B cell (primary cell): Measurements from ENCODE around the gene NPC2. TPM values are rescaled to one million over a fixed set of nuclear protein-coding genes. Genes with fewer than 3 reads are reported as not detected.

Experiments used
- ATAC-seq: fragments of 200-7000 bp; cut with Tn5 transposase; one replicate; pipeline ENCODE4 v1.10.0; 2021; ENCODE audit warnings: low read depth, mild to moderate bottlenecking, moderate number of reproducible peaks, moderate library complexity
- CTCF ChIA-PET: fragments of 350-600 bp; sonication (Branson Sonifier 250); formaldehyde crosslinking; loops from one replicate; lab custom pipeline; 2021; ENCODE audit warnings: antibody characterized with exemption, inconsistent platforms; lab: Charles Lee
- POLR2A ChIA-PET: fragments of 350-600 bp; sonication (Branson Sonifier 250); formaldehyde crosslinking; loops from one replicate; lab custom pipeline; 2021; ENCODE audit warnings: antibody characterized with exemption; lab: Charles Lee
- DNase-seq: peaks from one replicate; pipeline ENCODE4 v3.0.0; 2013
- H2AFZ ChIP-seq: 2 replicates; pipeline ENCODE4 v1.6.1; 2012; ENCODE audit warnings: mild to moderate bottlenecking, low read depth, low read length; ENCODE audit not compliant: insufficient read depth, poor library complexity, severe bottlenecking
- H3K27ac ChIP-seq, 2 donors: 1 replicate in 1 of 2; 2 replicates in 1 of 2; pipeline ENCODE4 v1.5.1; 2012 to 2013; ENCODE audit warnings: low read length in 2 of 2, mild to moderate bottlenecking in 2 of 2, moderate library complexity in 1 of 2
- H3K27me3 ChIP-seq, 4 experiments: fragments of 200-600 bp in 1 of 4; sonication (generic) in 1 of 4; replicated peaks in 1 of 4; 1 replicate in 2 of 4; 2 replicates in 2 of 4; pipeline versions ENCODE4 v1.6.1 to v1.7.0; 2013 to 2016; ENCODE audit warnings: low read length in 3 of 4, mild to moderate bottlenecking in 2 of 4, mixed read lengths in 1 of 4, moderate library complexity in 1 of 4; ENCODE audit not compliant: insufficient read depth in 4 of 4, control insufficient read depth in 3 of 4; ENCODE audit errors: control extremely low read depth in 1 of 4
- H3K36me3 ChIP-seq, 2 experiments: replicated peaks in 1 of 2; 1 replicate in 1 of 2; 2 replicates in 1 of 2; pipeline versions ENCODE4 v1.6.1 to v1.7.1; 2013; ENCODE audit warnings: low read length in 1 of 2; ENCODE audit not compliant: insufficient read depth in 2 of 2, control insufficient read depth in 1 of 2; ENCODE audit errors: control extremely low read depth in 1 of 2, extremely low read depth in 1 of 2
- H3K4me1 ChIP-seq, 2 donors: fragments of 200-600 bp in 1 of 2; sonication (generic) in 1 of 2; 1 replicate in 1 of 2; 2 replicates in 1 of 2; pipeline versions ENCODE4 v1.5.1 to v1.6.1; 2013 to 2017; ENCODE audit warnings: low read length in 2 of 2; ENCODE audit not compliant: control insufficient read depth in 2 of 2, insufficient read depth in 2 of 2
- H3K4me2 ChIP-seq: replicated peaks from 2 replicates; pipeline ENCODE3; 2012; ENCODE audit warnings: mild to moderate bottlenecking, low read depth, low read length; ENCODE audit not compliant: poor library complexity, severe bottlenecking
- H3K4me3 ChIP-seq, 5 experiments: fragments of 200-600 bp in 1 of 5; sonication (generic) in 1 of 5; 1 replicate in 3 of 5; 2 replicates in 2 of 5; pipeline versions ENCODE4 v1.5.1 to v1.7.0; 2011 to 2016; ENCODE audit warnings: low read length in 4 of 5, mild to moderate bottlenecking in 4 of 5, low read depth in 2 of 5, control low read depth in 1 of 5, moderate library complexity in 1 of 5; ENCODE audit not compliant: insufficient read depth in 1 of 5; ENCODE audit errors: control extremely low read depth in 1 of 5, extremely low read depth in 1 of 5
- H3K79me2 ChIP-seq: fragments of 200-600 bp; sonication (generic); one replicate; pipeline ENCODE4 v1.6.0; 2016; ENCODE audit warnings: low read length; ENCODE audit not compliant: control insufficient read depth, insufficient read depth
- H3K9ac ChIP-seq: fragments of 200-600 bp; sonication (generic); 2 replicates; pipeline ENCODE4 v1.6.1; 2017; ENCODE audit warnings: mild to moderate bottlenecking, low read length, moderate library complexity
- H3K9me3 ChIP-seq, 3 donors: one replicate each; pipeline versions ENCODE4 v1.6.1 to v1.7.1; 2013; ENCODE audit warnings: low read length in 2 of 3; ENCODE audit not compliant: control insufficient read depth in 2 of 3, insufficient read depth in 1 of 3; ENCODE audit errors: control extremely low read depth in 1 of 3
- H4K20me1 ChIP-seq: 2 replicates; pipeline ENCODE4 v1.6.0; 2012; ENCODE audit warnings: mild to moderate bottlenecking, low read length; ENCODE audit not compliant: insufficient read depth, control insufficient read depth, poor library complexity, severe bottlenecking
- H3K27ac Mint-ChIP-seq: one replicate; pipeline ENCODE4 v1.8.0; 2021; ENCODE audit warnings: mixed read lengths
- H3K27me3 Mint-ChIP-seq: one replicate; pipeline ENCODE4 v1.8.0; 2021; ENCODE audit warnings: mixed read lengths
- H3K4me1 Mint-ChIP-seq: one replicate; pipeline ENCODE4 v1.8.0; 2021; ENCODE audit warnings: mixed read lengths
- H3K4me3 Mint-ChIP-seq: one replicate; pipeline ENCODE4 v1.8.0; 2021; ENCODE audit warnings: mixed read lengths
- H3K9me3 Mint-ChIP-seq: one replicate; pipeline ENCODE4 v1.8.0; 2022; ENCODE audit warnings: mixed read lengths; ENCODE audit not compliant: insufficient read depth
- CTCF ChIP-seq: fragments of 200-600 bp; IDR thresholded peaks from one replicate; pipeline ENCODE4 v1.8.0; 2022; ENCODE audit warnings: antibody characterized with exemption, mild to moderate bottlenecking
- EZH2 ChIP-seq: IDR thresholded peaks from 2 replicates; pipeline ENCODE4 v1.6.1; 2012; ENCODE audit warnings: borderline replicate concordance, low read depth, mild to moderate bottlenecking, moderate library complexity, low read length; ENCODE audit not compliant: insufficient read depth, poor library complexity, severe bottlenecking
- WGBS: methylation state at CpG from one replicate; pipeline ENCODE4 v1.1.5; 2013; ENCODE audit warnings: missing lambda C conversion rate; ENCODE audit not compliant: insufficient coverage; 5-methylcytosine and 5-hydroxymethylcytosine counted together
- intact Hi-C: fragments of 100-400 bp; cut with micrococcal nuclease; formaldehyde crosslinking; loops from one replicate; pipeline ENCODE4 v1.10.0; 2022
- polyA plus RNA-seq: library from polyadenylated mRNA; depleted of rRNA; stranded (reverse); fragments of >200 nt; gene quantifications from 2 replicates; pipeline ENCODE4 v1.2.3, GENCODE V29; 2012
- total RNA-seq, 2 donors: library from RNA; stranded (reverse); fragments of 120-200 nt in 1 of 2; gene quantifications; 1 replicate in 1 of 2; 2 replicates in 1 of 2; pipeline versions ENCODE4 v1.2.3 to v1.2.4, GENCODE V29; 2013 to 2022

The NPC2 gene
- total and polyA plus RNA-seq, 2 donors (not counting 1 experiment from before 2014, with no cell fraction given) = 93.8 to 154 TPM

- H3K4me2 ChIP-seq = no peak overlapping the region
- no peak overlapping the region for H3K9ac ChIP-seq
- intact Hi-C loops = no loop called here
- Mint-ChIP-seq H3K4me3 (no peak overlapping the region), H3K9me3 (no peaks in the 10 kb centered on the region), H3K27me3 (peaks cover 18% of the 10 kb centered on the region), H3K27ac (no peak overlapping the region), H3K4me1 (no peaks in the 10 kb centered on the region)
- POLR2A ChIA-PET = no interaction called here
- H3K79me2 ChIP-seq = no peaks in the 10 kb centered on the region
- CTCF ChIA-PET = no interaction called here
- H3K4me3 ChIP-seq = no peak overlapping the region
- H3K27ac ChIP-seq = no peak overlapping the region
- TF ChIP-seq CTCF (no peak), EZH2 (no peak)
- no peaks in the 10 kb centered on the region for H3K9me3 ChIP-seq
- H3K4me1 ChIP-seq = no peaks in the 10 kb centered on the region
- DNase-seq (no peak), ATAC-seq (no peak)
- H3K36me3 ChIP-seq = no peaks in the 10 kb centered on the region
- H2AFZ ChIP-seq = no peak overlapping the region
- WGBS = no CpG with 5 or more reads among the region's 3 CpGs
- H3K27me3 ChIP-seq = no peaks in the 10 kb centered on the region
- no peaks in the 10 kb centered on the region for H4K20me1 ChIP-seq
These were observed 28.3 kb downstream of the NPC2 start for GRCh38 chr14:74464785-74465184.

GRCh38 chr14:74463697-74464096, 29.4 kb downstream of the NPC2 start:
- H3K9me3 Mint-ChIP-seq = no peaks in the 10 kb centered on the region
- DNase-seq (no peak), ATAC-seq (no peak)
- WGBS = 79% methylated on average over 4 of the region's 5 CpGs
- Histone ChIP-seq H3K9me3 (no peaks in the 10 kb centered on the region), H3K27ac (no peak overlapping the region), H4K20me1 (no peaks in the 10 kb centered on the region), H3K4me3 (no peak overlapping the region), H2AFZ (no peak overlapping the region), H3K9ac (no peak overlapping the region), H3K4me1 (no peaks in the 10 kb centered on the region), H3K79me2 (no peaks in the 10 kb centered on the region), H3K4me2 (no peak overlapping the region), H3K36me3 (no peaks in the 10 kb centered on the region), H3K27me3 (no peaks in the 10 kb centered on the region)
- H3K4me3 Mint-ChIP-seq = no peak overlapping the region
- H3K27ac Mint-ChIP-seq = no peak overlapping the region
- intact Hi-C loops = no loop called here
- ChIA-PET CTCF (no interaction called here), POLR2A (no interaction called here)
- H3K27me3 Mint-ChIP-seq = peaks cover 21% of the 10 kb centered on the region
- no peak for TF ChIP-seq CTCF
- no peak for TF ChIP-seq EZH2
- H3K4me1 Mint-ChIP-seq = no peaks in the 10 kb centered on the region
